ENCODE results near the gene RPP25. TPM values are rescaled to one million over a fixed set of nuclear protein-coding genes. Genes with fewer than 3 reads are reported as not detected.

RPP25 gene
- 3.1 and 4.4 TPM in 2 replicates for total RNA-seq
- total RNA-seq (2013): 1.6 TPM
- 0.49 and 0.92 TPM in 2 replicates for polyA plus RNA-seq
- 1.8 and 2.2 TPM in 2 replicates for polyA minus RNA-seq

DNA sequence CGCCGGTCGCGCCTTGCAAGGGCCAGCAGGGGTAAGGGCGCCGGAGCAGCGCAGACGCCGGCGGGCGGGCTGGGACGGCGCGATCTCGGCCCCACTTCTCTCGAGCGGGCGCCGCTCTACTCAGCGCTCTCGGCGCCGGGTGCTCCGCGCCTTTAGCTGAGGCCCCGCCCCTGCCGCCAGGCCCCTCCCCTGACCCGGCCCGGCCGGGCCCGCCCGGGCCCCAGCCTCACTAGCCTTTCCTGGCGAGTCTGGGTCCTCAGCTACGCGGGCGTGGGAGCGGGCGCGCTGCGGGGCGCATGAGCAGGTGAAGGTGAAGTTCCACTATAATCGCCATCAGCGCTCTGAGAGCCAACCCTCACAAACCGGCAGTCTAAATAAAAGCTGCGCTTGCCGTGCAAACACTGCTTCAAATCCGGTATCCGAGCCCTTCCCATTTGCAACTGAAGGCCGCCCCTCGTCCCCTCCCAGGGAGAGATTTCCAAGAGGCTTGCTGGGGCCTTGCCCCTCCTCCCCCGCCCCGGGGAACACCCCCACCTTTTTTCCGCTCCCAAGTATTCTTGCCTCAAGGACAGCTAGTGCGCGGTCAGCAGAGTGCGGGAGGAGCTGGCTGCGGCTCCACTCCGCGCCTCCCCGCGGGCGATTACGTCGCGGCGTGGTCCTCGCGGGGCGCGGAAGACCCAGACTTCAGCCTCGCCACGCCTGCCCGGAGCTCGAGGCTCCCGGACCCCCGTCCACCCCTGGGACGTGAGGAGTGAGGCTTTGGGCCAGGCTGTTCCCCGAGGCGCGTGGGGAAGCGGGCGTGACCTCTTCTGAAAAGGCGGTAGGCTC is at the start of gene RPP25:
Gene RPP25, minus strand, starts transcription at position 125 of the 828 bp plus-strand sequence. CDS start 189 bp downstream, outside the sequence.
- Histone ChIP-seq H3K4me2 (replicated peaks; ENCODE audit: low read depth, low read length, poor library complexity, severe bottlenecking) (peak within 1 kb of the TSS; percentile 99), H3K27ac (ENCODE audit: low read length in 2 of 2) (no peak within 1 kb of the TSS), H3K79me2 (ENCODE audit: control insufficient read depth, insufficient read depth, low read length) (no peaks in the 10 kb centered on the region), H3K4me1 (ENCODE audit: control insufficient read depth in 2 of 2, insufficient read depth in 2 of 2, low read length in 2 of 2) (peaks cover 38 to 40% of the 10 kb centered on the region in 2 donors), H4K20me1 (ENCODE audit: control insufficient read depth, insufficient read depth, low read length, poor library complexity, severe bottlenecking) (peaks cover 20% of the 10 kb centered on the region), H3K9me3 (ENCODE audit: control extremely low read depth in 1 of 3, control insufficient read depth in 2 of 3, insufficient read depth in 1 of 3, low read length in 2 of 3) (peaks cover 0 to 26% (median 0%) of the 10 kb centered on the region in 3 donors), H2AFZ (ENCODE audit: insufficient read depth, low read depth, low read length, poor library complexity, severe bottlenecking) (peak within 1 kb of the TSS; percentile 87), H3K9ac (ENCODE audit: low read length) (peak within 1 kb of the TSS; percentile 73), H3K36me3 (replicated peaks in 1 of 2; ENCODE audit: control extremely low read depth in 1 of 2, control insufficient read depth in 1 of 2, extremely low read depth in 1 of 2, insufficient read depth in 2 of 2, low read length in 1 of 2) (no peaks in the 10 kb centered on the region), H3K4me3 (ENCODE audit: control extremely low read depth in 1 of 5, extremely low read depth in 1 of 5, insufficient read depth in 1 of 5, low read depth in 2 of 5, low read length in 4 of 5) (peak within 1 kb of the TSS; percentile 39 to 80 (median 53)), H3K27me3 (replicated peaks in 1 of 4; ENCODE audit: control extremely low read depth in 1 of 4, control insufficient read depth in 3 of 4, insufficient read depth in 4 of 4, low read length in 3 of 4) (peaks cover 0 to 63% (median 37%) of the 10 kb centered on the region in 4 experiments)
- H3K27me3 Mint-ChIP-seq: peaks cover 43% of the 10 kb centered on the region
- ChIA-PET CTCF (interaction anchor here (0.9 to 3.2 kb wide), 8 partner anchors 31 to 325 kb away, joined by 3 to 11 read pairs (median 6); partner anchors contain the start of genes C15orf39 and PPCDC), POLR2A (interaction anchor here (1.1 kb wide), 1 partner anchor 19 kb away, joined by 7 read pairs; the partner anchor contains the start of gene COX5A)
- WGBS (ENCODE audit: insufficient coverage): under 1% methylated on average over 82 of the region's 83 CpGs
- peak; percentile 84 for DNase-seq
- H3K4me3 Mint-ChIP-seq: peak within 1 kb of the TSS; percentile 85
- TF ChIP-seq EZH2 (IDR thresholded peaks at IDR 0.05; ENCODE audit: borderline replicate concordance, insufficient read depth, low read depth, low read length, poor library complexity, severe bottlenecking): peak; percentile 48
- TF ChIP-seq, protein P1, sequence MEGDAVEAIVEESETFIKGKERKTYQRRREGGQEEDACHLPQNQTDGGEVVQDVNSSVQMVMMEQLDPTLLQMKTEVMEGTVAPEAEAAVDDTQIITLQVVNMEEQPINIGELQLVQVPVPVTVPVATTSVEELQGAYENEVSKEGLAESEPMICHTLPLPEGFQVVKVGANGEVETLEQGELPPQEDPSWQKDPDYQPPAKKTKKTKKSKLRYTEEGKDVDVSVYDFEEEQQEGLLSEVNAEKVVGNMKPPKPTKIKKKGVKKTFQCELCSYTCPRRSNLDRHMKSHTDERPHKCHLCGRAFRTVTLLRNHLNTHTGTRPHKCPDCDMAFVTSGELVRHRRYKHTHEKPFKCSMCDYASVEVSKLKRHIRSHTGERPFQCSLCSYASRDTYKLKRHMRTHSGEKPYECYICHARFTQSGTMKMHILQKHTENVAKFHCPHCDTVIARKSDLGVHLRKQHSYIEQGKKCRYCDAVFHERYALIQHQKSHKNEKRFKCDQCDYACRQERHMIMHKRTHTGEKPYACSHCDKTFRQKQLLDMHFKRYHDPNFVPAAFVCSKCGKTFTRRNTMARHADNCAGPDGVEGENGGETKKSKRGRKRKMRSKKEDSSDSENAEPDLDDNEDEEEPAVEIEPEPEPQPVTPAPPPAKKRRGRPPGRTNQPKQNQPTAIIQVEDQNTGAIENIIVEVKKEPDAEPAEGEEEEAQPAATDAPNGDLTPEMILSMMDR (IDR thresholded peaks at IDR 0.05): no peak
- H3K9me3 Mint-ChIP-seq (ENCODE audit: insufficient read depth): no peaks in the 10 kb centered on the region
- intact Hi-C loops (cut with micrococcal nuclease): loop anchor here (1.0 to 5.0 kb wide), 5 partner anchors 19 to 585 kb away; partner anchors contain the start of genes COX5A and PPCDC
- ATAC-seq (ENCODE audit: low read depth): peak; percentile 91
- H3K4me1 Mint-ChIP-seq: peaks cover 30% of the 10 kb centered on the region
- H3K27ac Mint-ChIP-seq: no peak within 1 kb of the TSS
